NK-92 treated with Interleukin-12 subunit alpha and Interleukin-12 subunit beta, amount 100 ng/mL, for 24 hours (cell line): ENCODE measurements around the gene MPPED1.

Experiments
- DNase-seq: peaks from one replicate; lab custom pipeline; 2025; lab: John Stamatoyannopoulos, UW

MPPED1 gene

GRCh38 chr22:43526117-43526655, 114.4 kb downstream of the MPPED1 start:
- DNase-seq, result no peak

DNA sequence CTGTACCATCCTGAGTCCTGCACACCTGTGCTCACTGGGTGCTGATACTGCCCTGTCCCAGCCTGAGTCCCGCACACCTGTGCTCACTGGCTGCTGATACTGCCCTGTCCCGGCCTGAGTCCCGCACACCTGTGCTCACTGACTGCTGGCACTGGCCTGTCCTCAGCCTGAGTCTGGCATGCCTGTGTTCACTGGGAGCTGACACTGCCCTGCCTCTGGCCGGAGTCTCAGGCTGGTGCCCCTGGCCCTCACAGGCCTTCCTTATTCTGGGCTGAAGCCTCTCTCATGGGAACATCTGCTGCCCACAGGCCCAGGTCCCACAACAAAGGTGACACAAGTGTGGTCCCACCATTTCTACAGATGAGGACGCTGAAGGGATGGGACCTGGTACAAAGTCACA, 115.1 kb downstream of the MPPED1 start:
- no peak for DNase-seq

DNA sequence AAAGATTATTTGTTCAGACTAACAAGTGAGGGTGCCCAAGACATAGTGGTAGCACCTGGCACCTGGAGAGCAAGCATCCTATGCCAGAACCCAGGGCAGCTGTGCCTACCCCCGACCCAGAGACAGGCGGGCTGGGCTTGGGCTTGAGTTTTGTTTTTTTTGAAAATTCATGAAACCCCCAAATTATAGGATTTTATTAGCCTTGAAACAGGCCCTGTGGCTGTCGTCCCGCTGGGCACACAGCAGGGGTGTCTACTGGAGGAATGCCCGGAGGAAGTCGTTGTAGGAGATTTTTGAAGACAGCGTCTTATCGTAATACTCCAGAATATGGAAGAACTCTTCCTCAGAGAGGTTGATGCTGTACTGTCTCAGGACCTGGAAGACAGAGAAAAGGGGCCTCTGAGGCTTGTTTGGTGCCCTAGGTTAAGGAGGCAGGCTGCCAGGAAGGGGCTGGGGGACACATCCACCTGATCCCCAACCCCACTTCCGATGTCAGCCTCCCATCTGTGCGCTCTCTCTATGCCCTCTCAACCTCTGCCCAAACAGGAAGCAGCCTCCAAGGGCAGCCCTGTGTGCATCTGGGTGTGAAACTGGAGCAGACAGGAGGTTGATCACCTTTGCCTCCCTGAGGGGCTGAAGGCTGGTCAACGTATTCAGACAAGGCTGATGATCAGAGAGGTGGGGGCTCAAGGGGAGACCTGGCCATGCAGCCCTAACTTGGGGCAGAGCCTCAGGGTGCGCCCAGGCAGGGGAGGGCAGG, 117.0 kb downstream of the MPPED1 start:
- no peak for DNase-seq

DNA sequence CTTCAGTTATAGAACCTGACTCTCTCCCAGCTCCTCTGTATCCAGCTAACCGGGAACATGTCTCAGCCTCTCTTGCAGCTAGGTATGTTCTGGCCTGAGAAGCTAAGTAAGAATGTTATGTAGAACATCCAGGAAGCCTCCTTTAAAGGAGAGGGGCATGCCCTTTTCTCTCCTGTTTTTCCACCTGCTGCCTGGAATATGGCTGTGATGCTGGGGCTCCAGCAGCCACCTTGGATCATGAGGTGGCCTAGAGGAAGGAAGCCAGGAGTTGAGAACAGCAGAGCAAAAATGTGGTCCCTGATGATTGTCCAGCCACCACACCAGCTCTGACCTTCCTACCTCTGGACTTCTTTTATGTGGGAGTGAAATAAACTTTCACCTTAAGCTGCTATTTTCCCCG, 117.6 kb downstream of the MPPED1 start:
- no peak for DNase-seq

GRCh38 chr22:43529934-43530333, 118.1 kb downstream of the MPPED1 start:
- DNase-seq, result no peak

DNA sequence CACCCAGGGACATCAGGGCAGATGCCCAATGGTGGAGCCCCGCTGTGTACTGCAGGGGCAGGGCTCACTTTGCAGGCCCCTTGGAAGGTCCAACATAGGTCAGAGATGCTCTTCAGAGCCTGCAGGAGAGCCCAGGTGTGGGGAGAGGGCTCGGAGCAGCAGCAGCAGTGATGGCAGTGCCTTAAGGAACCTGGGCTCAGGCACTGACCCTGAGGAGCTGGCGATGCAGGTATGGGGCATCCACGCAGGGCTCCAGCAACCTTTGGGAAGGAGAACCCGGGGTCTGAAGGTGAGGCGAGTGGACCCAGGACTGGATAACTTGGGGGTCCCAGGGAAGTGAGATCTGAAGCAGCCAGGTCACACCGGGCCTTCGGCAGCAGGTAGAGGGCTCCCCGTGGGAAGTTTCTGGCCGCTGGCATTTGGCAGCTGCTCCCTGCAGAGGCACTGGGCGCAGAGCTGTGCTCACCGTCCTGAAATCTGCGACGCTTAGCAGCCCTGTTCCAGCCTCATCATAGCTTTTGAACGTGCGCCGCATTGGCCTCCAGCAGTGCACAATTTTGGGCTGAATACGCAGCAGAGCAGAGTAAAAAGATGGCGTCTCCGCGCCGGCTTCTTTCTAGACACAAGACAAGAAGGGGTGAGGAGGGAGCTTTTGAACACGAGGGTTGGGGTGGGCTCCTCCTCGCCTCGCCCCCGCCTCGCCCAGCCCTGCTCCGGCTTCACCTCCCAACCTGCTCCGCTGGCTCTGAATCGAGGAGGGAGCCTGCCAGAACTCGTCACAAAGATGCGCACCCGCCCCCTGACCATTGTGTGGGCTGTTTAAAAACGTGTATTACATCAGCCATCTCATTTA, 118.8 kb downstream of the MPPED1 start:
- DNase-seq, result no peak

GRCh38 chr22:43531651-43532050, 119.8 kb downstream of the MPPED1 start:
- DNase-seq, result no peak

- no peak for DNase-seq
These were observed 120.7 kb downstream of the MPPED1 start for GRCh38 chr22:43532301-43533155.

- no peak for DNase-seq
These were observed 121.3 kb downstream of the MPPED1 start for GRCh38 chr22:43533156-43533530.

DNA sequence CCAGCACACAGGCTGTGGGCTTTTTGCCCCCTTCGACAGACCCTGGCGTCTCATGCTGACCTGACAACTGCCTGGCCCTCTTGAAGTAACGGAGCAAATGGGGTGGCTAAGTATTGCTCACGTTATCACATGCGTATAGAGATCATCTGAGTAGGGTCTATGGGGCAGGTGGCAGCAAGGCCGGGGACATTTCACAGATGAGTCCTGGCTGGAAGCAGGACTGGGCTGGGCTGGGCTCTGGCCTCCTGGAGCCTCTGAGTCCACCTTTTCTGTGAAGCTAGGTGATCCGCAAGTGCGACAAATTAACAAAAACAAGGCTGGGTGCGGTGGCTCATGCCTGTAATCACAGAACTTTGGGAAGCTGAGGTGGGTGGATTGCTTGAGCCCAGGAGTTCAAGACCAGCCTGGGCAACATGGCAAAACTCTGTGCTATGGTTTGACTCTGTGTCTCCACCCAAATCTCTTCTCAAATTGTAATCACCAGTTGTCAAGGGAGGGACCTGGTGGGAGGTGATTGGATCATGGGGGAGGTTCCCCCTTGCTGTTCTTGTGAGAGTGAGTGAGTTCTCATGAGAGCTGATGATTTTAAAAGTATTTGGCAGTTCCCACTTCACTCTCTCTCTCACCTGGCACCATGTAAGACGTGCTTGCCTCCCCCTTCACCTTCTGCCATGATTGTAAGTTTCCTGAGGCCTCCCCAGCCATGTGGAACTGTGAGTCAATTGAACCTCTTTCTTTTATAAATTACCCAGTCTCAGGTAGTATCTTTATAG, 122.0 kb downstream of the MPPED1 start:
- no peak for DNase-seq

GRCh38 chr22:43534916-43535315, 123.1 kb downstream of the MPPED1 start:
- DNase-seq, result no peak

- no peak for DNase-seq
These were observed 123.5 kb downstream of the MPPED1 start for GRCh38 chr22:43535336-43535735.

- DNase-seq, result no peak
These were observed 123.9 kb downstream of the MPPED1 start for GRCh38 chr22:43535741-43536140.

DNA sequence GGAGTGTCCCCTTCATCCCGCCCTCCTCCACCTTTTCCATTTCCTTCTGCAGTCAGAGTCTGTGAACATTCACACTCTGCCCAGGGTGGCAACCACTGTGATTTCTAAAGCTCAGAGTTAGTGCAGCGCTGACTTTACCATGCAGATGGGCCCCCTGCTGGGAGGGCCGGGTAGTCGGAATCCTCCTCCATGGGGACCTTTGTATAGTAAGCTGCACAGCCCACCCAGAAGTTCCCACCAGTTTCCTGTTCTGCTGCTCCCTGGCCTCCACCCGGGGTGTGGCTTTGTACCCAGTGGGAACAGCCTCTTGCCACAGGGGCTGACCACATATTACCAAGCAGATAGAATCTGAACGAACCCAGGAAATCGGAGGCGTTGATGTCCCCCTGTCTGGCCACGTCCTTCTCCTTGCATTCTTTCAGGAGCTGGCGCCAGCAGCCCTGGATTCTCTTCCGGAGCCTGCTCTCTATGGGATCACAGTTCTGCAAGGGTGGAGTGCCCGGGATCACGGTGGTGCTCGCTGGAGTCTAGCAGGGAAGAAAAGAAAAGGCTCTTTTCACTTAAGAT, 125.3 kb downstream of the MPPED1 start:
- peak; percentile 7 for DNase-seq

DNA sequence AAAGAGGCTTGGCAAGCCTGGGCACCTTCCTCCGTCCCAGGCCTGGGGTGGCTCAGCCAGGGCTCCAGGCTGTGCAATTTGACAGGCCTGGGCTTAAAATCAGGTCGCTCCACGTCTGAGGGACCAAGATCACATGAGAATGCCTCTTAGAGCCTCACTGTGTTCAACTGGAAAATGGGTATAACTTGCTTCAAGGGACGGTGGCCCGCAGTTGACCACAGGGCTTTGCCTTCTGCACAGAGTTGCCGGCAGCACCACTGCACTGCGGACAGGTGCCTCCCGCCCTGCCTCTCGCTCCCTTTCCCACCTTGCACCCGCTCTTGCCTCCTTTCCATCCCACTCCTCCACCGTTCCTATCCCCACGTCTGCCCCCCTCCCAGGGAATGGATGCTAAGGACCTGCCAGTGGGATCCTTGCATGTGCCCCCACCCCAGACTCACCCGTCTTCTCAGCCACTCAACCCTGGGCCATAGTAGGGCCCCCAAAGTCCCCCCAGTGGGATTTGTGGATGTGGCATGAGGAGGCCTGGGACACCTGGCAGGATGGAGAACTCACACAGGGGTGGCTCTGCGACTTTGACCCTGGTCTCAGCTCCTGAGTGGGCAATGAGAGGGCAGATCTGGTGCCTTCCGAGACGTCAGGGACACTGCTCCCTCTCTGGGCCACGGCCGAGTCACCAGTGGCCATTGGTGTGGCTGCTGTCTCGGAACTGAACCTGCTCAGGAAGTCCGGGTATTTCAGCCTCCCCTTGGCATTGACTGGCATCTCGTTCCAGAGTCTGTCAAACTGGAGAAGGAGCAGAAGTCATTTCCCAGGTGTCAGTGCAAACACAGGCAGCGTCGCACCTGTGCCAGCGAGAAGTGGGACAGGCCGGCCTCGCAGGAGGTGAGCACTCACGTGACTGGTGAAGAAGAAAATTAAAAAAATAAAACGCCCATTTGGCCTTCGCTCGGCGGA, 128.0 kb downstream of the MPPED1 start:
- DNase-seq, result no peak

- DNase-seq, result no peak
These were observed 128.7 kb downstream of the MPPED1 start for GRCh38 chr22:43540529-43540923.

- DNase-seq, result no peak
These were observed 129.2 kb downstream of the MPPED1 start for GRCh38 chr22:43541022-43541421.

DNA sequence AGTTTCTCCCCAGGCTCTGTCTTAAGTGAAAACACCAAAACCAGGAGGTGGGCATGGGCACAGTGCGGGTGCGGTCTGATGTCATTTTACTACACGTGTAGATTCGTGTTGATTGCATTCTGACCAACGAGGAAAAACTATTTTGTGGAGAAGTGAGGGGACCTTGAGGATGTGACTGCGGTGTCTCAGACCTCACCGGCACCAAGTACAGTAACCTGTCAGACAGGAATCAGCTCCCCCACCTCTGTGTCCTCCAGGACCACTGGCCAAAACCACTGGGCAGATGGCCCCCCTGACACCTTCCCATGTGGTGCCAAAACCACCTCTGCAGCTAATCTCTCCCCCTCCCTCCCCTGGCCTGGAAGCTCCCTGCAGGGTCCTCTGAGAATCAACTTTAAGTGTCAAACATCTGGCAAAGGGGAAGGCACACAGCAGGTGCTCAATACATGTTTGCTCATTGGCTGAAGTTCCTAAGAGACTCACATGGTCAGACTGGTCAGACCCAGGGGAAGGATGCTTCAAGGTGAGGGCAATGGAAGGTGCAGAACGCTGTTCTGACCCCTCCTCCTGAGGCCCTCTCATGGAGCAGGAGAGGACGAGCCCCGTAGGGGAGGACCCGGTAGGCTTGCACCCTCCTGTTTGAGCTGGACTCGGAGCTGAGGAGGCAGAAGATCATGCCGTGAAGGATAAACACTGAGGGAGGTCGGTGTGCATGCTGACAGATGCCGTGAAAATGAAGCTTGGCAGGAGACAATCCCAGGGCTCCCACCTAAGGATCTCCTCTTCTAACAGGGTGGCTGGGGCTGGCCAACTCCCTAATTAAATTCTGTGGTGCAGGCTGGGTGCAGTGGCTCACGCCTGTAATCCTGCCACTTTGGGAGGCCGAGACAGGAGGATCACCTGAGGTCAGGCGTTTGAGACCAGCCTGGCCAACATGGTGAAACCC, 129.9 kb downstream of the MPPED1 start:
- DNase-seq, result no peak
